HEK293T (cell line): ENCODE results near the gene ARPC5L.

Source experiments
- ARNT ChIP-seq: fragments of 450-650 bp; IDR thresholded peaks from 2 replicates; pipeline ENCODE4 v1.6.1; 2017; ENCODE audit warnings: mild to moderate bottlenecking
- BHLHE40 ChIP-seq: fragments of 450-650 bp; IDR thresholded peaks from 2 replicates; pipeline ENCODE4 v1.6.1; 2016; ENCODE audit warnings: mild to moderate bottlenecking, moderate library complexity, borderline replicate concordance
- CTBP1 ChIP-seq: fragments of 450-650 bp; IDR thresholded peaks from 2 replicates; pipeline ENCODE4 v1.6.1; 2016; ENCODE audit warnings: borderline replicate concordance
- ELF4 ChIP-seq: fragments of 450-650 bp; IDR thresholded peaks from 2 replicates; pipeline ENCODE4 v1.6.1; 2017; ENCODE audit warnings: antibody characterized with exemption
- FOXA1 ChIP-seq: fragments of 450-650 bp; IDR thresholded peaks from 2 replicates; pipeline ENCODE4 v1.6.1; 2016; ENCODE audit warnings: mild to moderate bottlenecking
- FOXK2 ChIP-seq: fragments of 450-650 bp; IDR thresholded peaks from 2 replicates; pipeline ENCODE4 v1.6.1; 2016; ENCODE audit warnings: mild to moderate bottlenecking
- FOXM1 ChIP-seq: fragments of 450-650 bp; IDR thresholded peaks from 2 replicates; pipeline ENCODE4 v1.6.1; 2017; ENCODE audit warnings: mild to moderate bottlenecking, borderline replicate concordance
- HDGF ChIP-seq: fragments of 450-650 bp; IDR thresholded peaks from 2 replicates; pipeline ENCODE4 v1.6.1; 2017; ENCODE audit warnings: antibody characterized with exemption, borderline replicate concordance
- NFRKB ChIP-seq: fragments of 450-650 bp; IDR thresholded peaks from 2 replicates; pipeline ENCODE4 v1.6.1; 2016; ENCODE audit warnings: mild to moderate bottlenecking, moderate library complexity
- SP1 ChIP-seq: fragments of 450-650 bp; IDR thresholded peaks from 2 replicates; pipeline ENCODE4 v1.6.1; 2017
- SUZ12 ChIP-seq: fragments of 450-650 bp; IDR thresholded peaks from 2 replicates; pipeline ENCODE4 v1.6.1; 2016; ENCODE audit warnings: mild to moderate bottlenecking
- TARDBP ChIP-seq: fragments of 450-650 bp; IDR thresholded peaks from 2 replicates; pipeline ENCODE4 v1.6.1; 2016
- ZNF384 ChIP-seq: fragments of 450-650 bp; IDR thresholded peaks from 2 replicates; pipeline ENCODE4 v1.6.1; 2016

GRCh38 chr9:124843456-124844034 is 18.4 kb upstream of the ARPC5L start:
- TF ChIP-seq SP1 (no peak), SUZ12 (no peak), NFRKB (no peak), ELF4 (no peak), BHLHE40 (no peak), FOXA1 (no peak), CTBP1 (no peak), FOXM1 (no peak), HDGF (no peak), ZNF384 (no peak), FOXK2 (no peak), ARNT (no peak), TARDBP (no peak)
